ENCODE data around the gene HMCN2.

Gene HMCN2

DNA sequence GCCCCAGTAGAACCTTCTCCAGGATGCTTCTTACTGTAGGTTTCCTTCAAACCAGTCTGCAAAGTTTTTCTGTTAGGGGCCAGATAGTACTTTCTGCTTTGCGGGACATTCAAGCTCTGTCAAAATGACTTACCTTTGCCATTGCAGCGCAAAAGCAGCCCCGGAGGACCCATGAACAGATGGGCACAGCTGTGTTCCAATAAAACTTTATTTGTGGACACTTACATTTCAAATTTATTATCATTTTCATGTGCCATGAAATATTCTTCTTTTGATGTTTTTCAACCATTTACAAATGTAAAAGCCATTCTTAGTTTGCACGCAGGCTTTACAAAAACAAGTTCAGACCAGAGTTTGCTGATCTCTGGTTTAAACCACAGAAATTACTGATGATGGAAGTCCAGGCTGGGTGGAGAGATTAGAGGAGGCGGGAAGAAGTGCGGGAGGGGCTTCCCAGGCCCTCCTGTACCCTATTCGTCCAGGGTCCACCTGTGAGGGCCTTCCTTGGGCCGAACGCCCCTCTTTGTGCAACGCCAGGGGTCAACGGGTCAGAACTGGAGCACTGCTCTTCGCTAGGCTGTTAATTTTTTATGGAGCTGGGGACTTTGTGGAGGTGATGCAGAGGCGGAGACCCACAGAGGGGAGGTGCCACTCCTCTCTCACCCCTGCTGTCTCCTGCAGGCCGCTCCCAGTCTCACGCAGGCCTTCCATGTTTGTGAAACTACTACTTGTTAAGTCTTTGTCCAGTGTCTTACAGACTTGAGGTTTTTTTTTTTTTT, 171.6 kb downstream of the HMCN2 start:
- DNase-seq: peak in 1 of 4 experiments; percentile 0

DNA sequence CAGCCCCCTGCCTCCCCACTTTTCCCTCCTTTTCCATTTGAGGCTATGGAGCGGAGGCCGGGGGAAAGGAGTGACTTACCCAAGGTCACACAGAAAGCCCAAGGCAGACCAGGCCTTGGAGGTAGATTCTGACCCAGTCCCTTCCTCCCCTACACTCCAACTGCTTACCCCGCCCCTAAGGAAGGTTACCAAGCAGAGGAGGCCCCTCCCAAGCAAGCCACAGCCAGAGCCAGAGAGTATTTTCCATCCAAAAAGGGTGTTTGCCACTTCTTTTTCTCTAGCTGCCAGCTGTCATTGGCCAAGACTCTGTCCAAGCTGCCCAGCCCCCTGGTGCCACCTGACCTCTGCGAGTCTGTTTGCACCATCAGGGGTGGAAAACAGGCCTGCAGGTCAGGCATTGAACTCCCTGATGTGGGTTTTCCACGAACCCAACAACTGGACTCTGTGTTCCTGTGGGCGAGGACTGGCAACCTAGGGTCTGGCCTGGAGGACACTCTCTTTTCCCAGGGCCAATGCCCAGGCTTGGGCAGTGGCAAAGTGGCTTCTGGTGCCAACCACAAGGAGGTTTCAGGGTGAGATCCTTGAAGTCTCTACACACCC, 172.9 kb downstream of the HMCN2 start:
- DNase-seq: no peak

DNA sequence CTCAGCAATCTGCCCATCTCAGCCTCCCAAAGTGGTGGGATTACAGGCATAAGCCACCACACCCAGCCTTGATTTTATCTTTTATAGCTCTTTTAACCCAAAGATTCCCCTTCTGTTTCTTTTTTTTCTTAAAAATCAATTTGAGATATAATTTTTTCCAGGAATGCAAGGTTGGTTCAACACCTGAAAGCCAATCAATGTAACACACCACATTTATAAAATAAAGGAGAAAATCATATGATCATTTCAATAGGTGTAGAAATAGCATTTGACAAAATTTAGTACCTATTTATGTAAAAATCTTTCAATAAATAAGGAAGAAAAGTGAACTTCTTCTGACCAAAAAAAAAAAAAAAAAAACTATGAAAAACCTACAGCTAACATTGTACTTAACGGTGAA, 175.5 kb downstream of the HMCN2 start:
- DNase-seq: no peak

DNA sequence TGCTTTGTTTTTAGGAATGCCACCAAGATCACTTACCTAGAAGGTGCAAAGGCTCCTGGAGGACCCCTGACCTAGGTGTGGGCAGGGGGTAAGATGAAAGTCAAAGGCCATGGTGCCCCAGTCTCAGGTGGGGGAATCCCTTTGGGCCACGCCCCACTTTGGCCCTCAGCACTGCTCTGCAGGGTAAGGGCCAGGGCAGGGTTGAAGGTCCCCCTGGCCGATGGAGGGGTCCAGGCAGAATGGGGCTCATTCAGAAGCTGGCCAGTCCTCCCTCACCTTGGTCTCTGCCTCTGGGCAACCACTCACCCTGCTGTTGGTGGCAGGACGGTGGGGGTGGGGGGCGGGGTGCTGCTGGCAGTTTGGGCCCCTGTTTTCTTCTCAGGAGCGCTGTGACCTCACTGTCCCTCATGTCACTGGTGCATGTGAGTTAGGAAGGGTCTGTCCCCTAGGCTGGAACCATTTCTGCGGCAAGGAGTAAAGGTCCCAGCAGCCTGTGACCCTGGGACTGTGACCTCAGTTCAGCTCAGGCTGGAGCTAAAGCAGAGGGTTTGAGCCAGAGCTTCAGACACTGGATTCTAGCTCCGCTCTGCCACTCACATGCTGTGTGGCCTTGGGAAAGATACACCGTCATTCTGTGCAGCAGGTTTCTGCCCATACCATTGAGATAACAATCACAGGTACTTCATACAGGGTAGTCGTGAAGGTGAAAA, 177.3 kb downstream of the HMCN2 start:
- no peak for DNase-seq

DNA sequence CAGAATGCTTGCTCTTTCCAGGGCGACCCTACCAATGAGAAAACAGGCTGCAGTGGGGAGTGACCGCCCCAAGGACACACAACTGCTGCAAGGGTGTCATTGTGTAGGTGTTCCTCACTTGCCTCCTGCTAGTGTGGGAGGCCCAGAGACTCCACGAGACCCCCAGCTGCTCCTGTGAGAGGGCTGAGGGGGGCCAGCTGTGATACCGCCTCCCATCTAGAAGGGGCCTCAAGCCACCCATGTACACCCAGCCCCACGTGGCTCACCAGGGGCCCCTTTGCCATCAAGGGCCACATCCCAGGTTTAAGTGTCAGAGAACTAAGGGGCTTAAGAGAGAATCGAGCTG, 177.9 kb downstream of the HMCN2 start:
- no peak for DNase-seq

DNA sequence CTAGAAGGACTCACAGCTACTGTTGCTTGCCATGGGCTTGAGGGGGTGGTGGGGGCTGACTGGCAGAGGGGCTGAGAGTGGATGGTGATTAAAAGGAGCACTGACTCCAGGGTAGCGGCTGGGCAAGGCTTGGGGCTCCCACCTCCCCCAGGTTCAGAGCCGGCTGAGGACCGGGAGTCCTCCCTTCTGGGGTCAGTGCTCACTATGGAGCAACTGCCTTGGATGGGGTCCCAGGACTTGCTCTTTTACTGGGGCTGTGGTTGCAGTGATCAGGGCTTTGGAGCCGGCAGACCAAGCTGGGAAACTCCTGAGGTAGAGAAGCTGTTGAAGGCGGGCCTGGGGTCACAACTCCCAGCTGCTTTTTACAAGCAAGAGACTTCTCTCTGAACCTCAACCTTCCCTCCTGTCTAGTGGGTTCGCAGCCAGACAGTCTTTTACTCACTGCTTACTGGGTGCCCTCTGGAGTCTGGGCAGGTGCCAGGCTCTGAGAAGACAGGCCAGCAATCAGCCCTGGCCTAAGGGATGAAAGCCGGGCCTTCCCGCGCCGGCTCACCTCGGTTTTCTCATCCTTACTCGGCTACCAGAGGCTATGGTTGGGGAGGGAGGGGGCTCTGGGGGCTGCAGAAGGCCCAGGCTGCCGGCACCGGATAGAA, 178.4 kb downstream of the HMCN2 start:
- no peak for DNase-seq

DNA sequence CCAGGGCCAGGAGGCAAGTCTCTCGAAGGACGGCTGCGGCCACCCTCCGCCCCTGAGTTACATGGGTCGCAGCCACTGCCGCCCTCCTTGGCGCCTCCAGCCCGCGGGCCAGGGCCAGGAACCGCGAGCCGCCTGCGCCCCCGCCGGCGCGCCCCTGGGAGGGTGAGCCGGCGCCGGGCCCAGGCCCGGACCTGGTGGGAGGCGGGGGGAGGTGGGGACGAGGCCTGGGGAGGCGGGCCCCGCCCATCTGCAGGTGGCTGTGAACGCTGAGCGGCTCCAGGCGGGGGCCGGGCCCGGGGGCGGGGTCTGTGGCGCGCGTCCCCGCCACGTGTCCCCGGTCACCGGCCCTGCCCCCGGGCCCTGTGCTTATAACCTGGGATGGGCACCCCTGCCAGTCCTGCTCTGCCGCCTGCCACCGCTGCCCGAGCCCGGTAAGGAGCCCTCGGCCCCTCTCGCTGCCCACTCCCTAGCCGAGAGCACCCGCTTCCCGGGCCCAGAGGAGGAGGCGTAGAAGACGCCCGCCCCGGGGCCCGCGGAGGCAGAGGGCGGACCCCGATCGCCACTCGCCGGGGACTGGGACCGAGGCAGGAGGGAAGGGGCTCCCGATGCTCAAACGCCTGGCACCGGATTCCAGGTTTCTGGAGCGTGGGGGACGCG, 179.1 kb downstream of the HMCN2 start, which contains the start of gene ASS1:
Gene ASS1 (plus strand): TSS at position 397 of the 657 bp plus-strand sequence. CDS start 7,268 bp downstream, outside the sequence.
- DNase-seq: peak in 2 of 4 experiments; percentile 13 to 37

DNA sequence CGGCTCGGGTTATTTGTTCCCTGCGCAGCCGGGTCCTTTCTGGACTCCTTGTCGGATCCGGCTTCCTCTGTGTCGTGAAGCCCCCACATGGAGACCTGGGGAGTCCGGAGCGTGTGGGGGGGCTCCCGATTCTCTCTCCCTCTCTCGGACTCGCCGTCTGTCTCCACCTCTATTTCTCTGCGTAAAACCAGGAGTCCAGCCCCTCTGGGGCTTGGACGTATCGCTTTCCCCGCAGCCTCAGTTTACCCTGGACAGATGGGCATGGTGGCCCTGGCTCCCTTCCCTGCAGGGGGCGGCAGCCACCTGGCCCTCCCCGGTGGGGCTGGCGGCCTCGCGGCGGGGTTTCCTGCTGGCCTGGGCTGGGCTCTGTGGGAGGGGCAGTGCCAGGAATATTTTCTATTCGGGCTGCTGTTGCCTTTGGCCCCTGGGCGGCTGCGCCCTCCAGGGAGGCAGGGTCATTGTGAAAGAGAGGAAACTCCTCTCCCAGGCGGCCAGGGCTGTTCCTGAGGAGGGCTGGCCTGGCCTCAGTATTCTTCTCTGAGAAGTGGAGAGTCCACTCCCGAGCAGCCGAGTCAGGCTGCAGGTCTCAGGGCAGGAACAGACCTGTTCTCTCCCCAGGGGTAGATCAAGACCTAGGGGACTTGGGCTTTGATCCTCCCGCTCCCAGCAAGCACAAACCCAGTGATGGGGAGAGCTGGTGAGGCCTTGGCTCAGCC, 179.9 kb downstream of the HMCN2 start:
- peak in 2 of 4 experiments; percentile 9 to 26 for DNase-seq

DNA sequence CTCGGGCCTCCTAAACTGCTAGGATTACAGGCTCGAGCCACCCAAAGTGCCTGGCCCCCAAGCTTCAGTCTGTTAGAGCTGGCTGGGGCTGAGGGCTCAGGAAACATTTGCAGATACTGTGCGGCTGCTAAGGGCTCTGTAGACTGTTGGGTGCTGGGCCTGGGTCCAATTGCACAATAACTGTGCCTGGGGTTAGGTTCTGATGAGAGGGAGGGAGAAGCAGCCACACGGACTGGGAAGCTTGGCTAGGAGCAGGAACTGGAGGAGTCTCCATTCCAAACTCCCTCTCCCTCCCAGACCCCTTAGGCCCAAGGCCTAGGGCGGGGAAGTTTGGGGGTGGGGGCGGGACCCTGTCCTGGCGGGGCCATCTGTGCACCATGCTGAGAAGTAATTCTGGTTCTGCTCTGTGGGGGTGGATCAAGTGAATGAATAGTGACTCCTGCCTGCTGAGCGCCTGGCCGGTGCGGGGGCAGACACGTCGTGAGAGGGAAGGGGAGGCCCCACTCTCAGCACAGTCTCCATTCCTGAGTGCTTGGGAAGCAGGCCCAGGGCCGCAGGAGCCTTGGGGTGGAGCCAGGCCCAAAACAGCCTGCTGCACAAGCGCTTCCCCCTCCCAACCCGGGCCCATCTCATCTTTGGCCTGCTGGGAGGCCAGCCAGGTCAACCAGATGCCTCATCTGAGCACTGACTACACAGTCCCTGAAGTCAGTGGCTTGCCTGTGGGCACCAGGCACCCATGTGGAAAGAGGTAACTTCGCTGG, 180.7 kb downstream of the HMCN2 start:
- no peak for DNase-seq

DNA sequence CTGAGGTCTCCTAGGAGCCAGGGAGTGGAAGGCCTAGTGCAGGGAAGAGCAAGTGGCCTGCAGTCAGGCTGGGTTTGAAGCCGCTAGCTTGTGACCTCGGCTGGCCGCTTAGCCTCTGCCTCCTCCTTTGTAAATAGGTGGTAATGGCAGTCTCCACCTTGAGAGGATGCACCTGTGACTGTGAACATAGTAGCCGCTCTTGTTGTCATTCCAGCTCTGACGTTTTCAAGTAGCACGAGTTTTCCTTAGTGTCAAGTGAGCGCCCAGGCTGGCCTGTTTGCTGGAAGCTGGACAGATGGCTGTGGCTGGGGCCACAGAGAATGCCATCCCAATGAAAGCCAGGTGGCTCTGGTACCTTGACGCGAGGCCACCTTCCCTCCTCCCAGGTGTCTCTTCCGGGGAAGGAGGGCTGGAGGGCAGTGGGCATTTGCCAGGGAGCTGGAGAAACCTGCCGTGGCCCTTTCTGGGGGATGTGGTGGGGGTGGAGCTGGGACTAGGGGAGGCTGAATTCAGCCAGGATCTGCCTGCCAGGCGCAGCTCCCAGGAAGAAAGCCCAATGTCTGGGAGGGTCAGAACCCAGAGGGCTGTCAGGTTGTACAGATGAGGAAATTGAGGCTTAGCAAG, 181.7 kb downstream of the HMCN2 start:
- DNase-seq: no peak

DNA sequence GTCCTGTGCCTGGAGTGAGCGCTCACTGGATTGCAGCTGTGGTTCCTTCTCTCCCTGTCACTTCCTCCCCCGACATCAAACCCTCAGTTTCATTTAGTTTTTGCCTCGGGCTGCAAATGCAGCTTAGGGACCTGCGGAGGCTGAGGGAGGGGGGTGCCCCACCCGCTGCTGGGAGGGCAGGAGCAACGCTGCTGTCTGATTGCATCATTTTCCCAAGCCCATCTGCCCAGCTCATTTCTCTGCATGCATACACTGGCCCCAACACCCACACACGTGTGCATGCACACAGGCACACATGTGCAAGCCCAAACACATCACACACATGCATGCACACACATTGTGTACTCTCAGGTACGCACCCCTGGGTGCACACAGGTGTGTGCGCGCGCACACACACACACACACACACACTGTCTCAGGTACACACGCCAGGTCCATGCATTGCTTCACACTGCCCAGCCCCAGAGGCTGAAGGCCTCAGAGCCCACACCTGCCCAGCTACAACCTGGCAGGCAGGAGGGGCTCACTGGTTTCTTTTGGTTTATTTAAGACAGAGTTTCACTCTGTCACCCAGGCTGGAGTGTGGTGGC, 182.6 kb downstream of the HMCN2 start:
- DNase-seq: peak; percentile 26 to 67 (median 58)

DNA sequence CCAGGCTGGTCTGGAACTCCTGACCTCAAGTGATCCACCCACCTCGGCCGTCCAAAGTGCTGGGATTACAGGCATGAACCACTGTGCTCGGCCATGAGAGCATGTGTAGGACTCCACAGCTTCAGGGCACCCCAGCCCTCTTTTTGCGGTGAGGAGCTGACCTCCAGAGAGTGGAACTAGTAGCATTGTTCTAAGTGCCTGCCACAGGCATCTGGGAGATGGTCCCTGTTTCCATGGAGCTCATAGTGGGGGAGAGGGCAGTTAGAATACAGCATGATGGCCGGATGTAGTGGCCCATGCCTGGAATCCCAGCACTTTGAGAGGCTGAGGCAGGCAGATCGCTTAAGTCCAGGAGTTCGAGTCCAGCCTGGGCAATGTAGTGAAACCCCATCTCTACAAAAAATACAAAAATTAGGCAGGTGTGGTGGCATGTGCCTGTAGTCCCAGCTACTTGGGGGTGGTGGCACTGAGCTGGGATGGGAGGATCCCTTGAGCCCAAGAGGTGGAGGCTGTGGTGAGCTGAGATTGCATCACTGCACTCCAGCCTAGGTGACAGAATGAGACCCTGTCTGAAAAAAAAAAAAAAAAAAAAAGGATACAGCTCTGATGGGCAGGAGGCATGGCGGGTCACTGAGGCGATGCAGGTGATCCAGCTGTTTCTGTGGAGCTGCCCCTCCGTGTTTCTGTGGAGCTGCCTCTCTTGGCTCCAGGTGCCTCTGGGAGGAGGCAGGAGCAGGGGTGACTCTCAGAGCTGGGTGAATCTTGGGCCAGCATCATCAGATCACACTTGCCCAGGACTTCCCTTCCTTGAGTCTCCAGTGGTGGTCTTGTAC, 183.4 kb downstream of the HMCN2 start:
- DNase-seq: no peak

DNA sequence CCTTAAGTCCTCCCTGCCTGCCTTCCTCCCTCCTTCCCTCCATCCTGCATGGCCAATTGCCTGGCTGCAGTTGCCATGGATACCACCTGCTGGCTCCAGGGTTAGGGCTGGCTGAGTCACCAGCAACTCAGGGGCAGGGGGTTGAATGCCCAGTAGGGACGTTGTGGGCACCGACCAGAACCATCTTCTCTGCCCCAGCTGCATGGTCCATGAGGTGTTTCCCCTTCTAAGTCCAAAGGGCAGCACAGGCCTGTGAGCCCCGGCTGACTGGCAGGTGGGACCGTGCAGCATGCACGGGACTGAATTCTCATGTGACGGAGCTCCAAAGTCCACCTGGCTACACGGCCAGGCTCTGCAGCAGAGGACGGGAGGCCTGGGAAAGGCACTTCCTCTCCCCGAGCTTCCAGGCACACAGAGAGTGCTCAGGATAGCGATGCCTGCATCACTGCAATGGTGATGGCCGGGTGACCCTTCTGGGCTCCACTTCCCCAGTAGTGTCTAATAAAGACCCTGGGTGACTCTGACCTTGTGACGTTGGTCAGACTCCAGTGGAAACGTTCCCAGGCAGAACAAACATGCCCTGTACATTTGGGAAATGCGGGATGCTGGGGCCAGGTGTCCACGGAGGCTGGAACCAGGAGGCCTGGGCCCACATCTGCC, 184.9 kb downstream of the HMCN2 start:
- DNase-seq: no peak

DNA sequence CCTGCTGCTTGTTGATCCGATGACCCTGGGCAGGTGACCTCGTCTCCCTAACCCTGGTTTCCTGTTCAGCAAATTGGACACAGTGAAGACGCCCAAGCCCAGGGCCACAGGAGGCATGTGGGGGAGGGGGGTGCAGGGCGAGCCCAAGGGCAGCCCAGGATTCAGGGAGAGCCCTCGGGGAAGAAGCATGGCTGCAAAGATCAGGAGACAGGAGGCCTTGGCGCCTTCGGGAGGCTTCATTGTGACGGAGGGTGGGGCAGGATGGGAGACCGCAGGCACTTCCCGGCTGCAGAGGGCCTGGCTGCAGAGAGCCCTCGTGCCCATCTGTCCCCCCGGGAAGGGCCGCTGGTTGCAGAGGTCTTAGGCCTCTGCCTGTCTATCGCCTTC, 185.4 kb downstream of the HMCN2 start:
- no peak for DNase-seq

DNA sequence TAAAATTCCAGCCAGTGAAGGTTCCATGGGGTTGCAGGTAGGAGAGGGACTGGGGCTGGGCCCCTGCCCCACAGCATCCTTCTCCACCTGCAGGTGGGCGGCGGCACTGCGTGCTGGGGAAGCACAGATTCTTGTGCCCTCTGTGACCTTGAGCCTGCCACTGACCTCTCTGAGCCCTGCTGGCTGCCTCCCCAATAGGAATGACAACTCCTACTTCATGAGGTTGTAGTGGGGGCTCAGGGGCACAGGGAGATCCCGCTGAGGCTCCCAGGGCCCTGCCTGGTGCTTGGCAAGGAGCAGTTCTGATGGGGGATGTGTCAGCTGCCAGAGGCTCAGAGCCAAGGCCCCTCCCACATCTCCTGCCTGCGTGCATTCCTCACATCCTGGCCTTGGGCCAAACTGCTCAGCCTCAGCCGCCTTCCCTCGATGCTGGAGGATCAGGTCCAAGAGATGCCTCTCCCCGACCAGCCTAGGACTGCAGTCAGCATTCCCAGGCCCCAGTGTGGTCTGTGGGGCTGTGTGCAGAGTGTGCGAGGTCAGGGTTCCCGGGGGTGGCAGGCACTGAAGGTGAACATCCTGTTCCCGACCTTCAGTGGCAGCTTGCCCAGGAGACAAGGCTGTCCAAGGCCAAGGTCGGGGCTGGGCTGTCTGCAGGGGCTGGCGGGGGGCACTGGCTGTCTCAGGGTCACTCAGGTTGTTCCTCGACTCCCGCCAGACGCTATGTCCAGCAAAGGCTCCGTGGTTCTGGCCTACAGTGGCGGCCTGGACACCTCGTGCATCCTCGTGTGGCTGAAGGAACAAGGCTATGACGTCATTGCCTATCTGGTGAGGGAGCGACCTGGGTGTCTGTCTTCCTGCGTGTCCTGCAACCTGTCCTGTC, 186.2 kb downstream of the HMCN2 start:
- DNase-seq: peak in 3 of 4 experiments; percentile 13 to 30 (median 19)

DNA sequence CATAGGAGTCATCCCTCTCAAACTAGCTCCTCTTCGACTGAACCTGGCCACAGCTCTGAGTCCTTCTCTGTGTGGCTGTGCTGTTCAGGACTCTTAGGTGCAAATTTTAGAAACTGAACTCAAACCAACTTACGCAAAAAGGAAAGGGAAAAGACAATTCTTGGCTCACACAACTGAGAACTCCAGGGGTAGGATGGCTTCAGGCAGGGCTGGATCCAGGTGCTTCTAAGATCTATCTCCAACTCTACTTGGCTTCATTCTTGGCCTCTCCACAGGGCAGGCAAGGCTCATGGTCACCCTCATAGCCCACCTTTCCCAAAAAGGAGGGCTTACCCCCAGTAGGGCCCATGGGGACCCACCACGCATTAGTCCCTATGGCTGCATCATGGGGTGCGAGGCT, 187.3 kb downstream of the HMCN2 start:
- DNase-seq: no peak

DNA sequence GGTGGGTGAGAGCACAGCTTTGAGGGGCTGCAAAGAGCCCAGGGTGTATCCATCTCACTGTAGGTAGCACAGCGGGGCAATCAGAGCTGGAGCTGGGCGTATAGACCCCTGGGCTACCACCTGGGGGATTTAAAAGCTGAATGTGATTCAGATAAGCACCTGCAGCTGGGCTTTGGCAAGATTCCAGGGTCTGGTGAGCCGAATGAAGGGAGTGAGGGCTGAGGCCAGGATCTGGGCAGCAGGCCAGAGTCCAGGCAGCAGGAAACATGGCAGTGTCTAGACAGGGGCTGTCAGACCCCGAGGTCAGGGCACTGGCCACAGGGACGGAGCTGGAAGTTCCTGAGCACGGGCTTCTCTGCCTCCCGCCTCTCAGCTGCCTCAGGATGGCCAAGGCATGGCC, 187.9 kb downstream of the HMCN2 start:
- DNase-seq: no peak
